Mesenchymal stem cell (in vitro differentiated cells and primary cell): Measurements from ENCODE around the gene MTHFD2L.
A peak's percentile ranks its signal among the peaks of the same experiment; 100 is the strongest.

Source experiments
- DNase-seq: peaks from one replicate; pipeline ENCODE4 v3.0.0-alpha.2; 2013
- H2AFZ ChIP-seq: one replicate; pipeline ENCODE4 v1.6.1; 2013; ENCODE audit warnings: low read depth, mild to moderate bottlenecking, control low read depth, inconsistent platforms, low read length, moderate library complexity
- H2AK5ac ChIP-seq: 2 replicates; pipeline ENCODE4 v1.6.1; 2013; ENCODE audit warnings: low read length, moderate library complexity, mild to moderate bottlenecking, inconsistent platforms; ENCODE audit not compliant: severe bottlenecking
- H2BK120ac ChIP-seq: one replicate; pipeline ENCODE4 v1.6.1; 2013; ENCODE audit warnings: low read depth, mild to moderate bottlenecking, inconsistent platforms, low read length, moderate library complexity
- H2BK12ac ChIP-seq, 2 experiments: one replicate each; pipeline ENCODE4 v1.6.1; 2013; ENCODE audit warnings: inconsistent platforms in 2 of 2, low read length in 2 of 2, mild to moderate bottlenecking in 2 of 2, moderate library complexity in 2 of 2, control low read depth in 1 of 2
- H2BK15ac ChIP-seq: one replicate; pipeline ENCODE4 v1.6.1; 2013; ENCODE audit warnings: mild to moderate bottlenecking, low read depth, inconsistent platforms; ENCODE audit not compliant: poor library complexity, severe bottlenecking
- H2BK5ac ChIP-seq: 2 replicates; pipeline ENCODE4 v1.6.1; 2013; ENCODE audit warnings: low read depth, mild to moderate bottlenecking, low read length, control low read depth, inconsistent platforms; ENCODE audit not compliant: poor library complexity, severe bottlenecking
- H3K14ac ChIP-seq, 2 experiments: one replicate each; pipeline ENCODE4 v1.6.1; 2013; ENCODE audit warnings: inconsistent platforms in 2 of 2, low read length in 2 of 2, control low read depth in 1 of 2, mild to moderate bottlenecking in 1 of 2, moderate library complexity in 1 of 2
- H3K18ac ChIP-seq, 2 experiments: one replicate each; pipeline ENCODE4 v1.6.1; 2013; ENCODE audit warnings: inconsistent platforms in 2 of 2, low read length in 2 of 2, control low read depth in 1 of 2, low read depth in 1 of 2, mild to moderate bottlenecking in 1 of 2
- H3K23ac ChIP-seq, 2 experiments: one replicate each; pipeline ENCODE4 v1.6.1; 2013; ENCODE audit warnings: inconsistent platforms in 2 of 2, low read length in 2 of 2, mild to moderate bottlenecking in 2 of 2, moderate library complexity in 2 of 2, control low read depth in 1 of 2
- H3K27ac ChIP-seq: 2 replicates; pipeline ENCODE4 v1.5.1; 2013; ENCODE audit warnings: mild to moderate bottlenecking, moderate library complexity, low read length, control low read depth, inconsistent platforms; ENCODE audit not compliant: poor library complexity, severe bottlenecking
- H3K27me3 ChIP-seq, 2 experiments: 2 replicates each; pipeline versions ENCODE4 v1.6.1 to v1.7.0; 2013; ENCODE audit warnings: low read length in 2 of 2, mild to moderate bottlenecking in 2 of 2, moderate library complexity in 2 of 2, control low read depth in 1 of 2, inconsistent platforms in 1 of 2; ENCODE audit not compliant: control insufficient read depth in 1 of 2, insufficient read depth in 1 of 2
- H3K36me3 ChIP-seq, 2 experiments: 2 replicates each; pipeline versions ENCODE4 v1.6.1 to v1.7.0; 2013; ENCODE audit warnings: low read length in 2 of 2, control low read depth in 1 of 2, inconsistent platforms in 1 of 2, low read depth in 1 of 2, mild to moderate bottlenecking in 1 of 2; ENCODE audit not compliant: insufficient read depth in 2 of 2, control insufficient read depth in 1 of 2
- H3K4ac ChIP-seq, 2 experiments: one replicate each; pipeline ENCODE4 v1.6.1; 2013; ENCODE audit warnings: inconsistent platforms in 2 of 2, low read length in 2 of 2, mild to moderate bottlenecking in 2 of 2, moderate library complexity in 2 of 2, control low read depth in 1 of 2, low read depth in 1 of 2
- H3K4me1 ChIP-seq: 2 replicates; pipeline ENCODE4 v1.6.1; 2013; ENCODE audit warnings: low read depth, low read length, control low read depth; ENCODE audit not compliant: control insufficient read depth, insufficient read depth
- H3K4me2 ChIP-seq: 2 replicates; pipeline ENCODE4 v1.6.1; 2013; ENCODE audit warnings: low read length, mild to moderate bottlenecking, inconsistent platforms; ENCODE audit not compliant: poor library complexity, severe bottlenecking
- H3K4me3 ChIP-seq, 2 experiments: 2 replicates each; pipeline versions ENCODE4 v1.5.1 to v1.7.0; 2013; ENCODE audit warnings: low read length in 2 of 2, mild to moderate bottlenecking in 2 of 2, control low read depth in 1 of 2, low read depth in 1 of 2; ENCODE audit not compliant: insufficient read depth in 1 of 2
- H3K79me1 ChIP-seq: replicated peaks from 2 replicates; pipeline ENCODE4 v1.6.1; 2013; ENCODE audit warnings: mild to moderate bottlenecking, control low read depth, low read length, inconsistent platforms; ENCODE audit not compliant: poor library complexity, severe bottlenecking
- H3K9ac ChIP-seq: 2 replicates; pipeline ENCODE4 v1.7.0; 2013; ENCODE audit warnings: mild to moderate bottlenecking, low read length, moderate library complexity
- H3K9me3 ChIP-seq: 2 replicates; pipeline ENCODE4 v1.7.0; 2013; ENCODE audit warnings: mild to moderate bottlenecking, low read length; ENCODE audit not compliant: control insufficient read depth
- H4K8ac ChIP-seq: one replicate; pipeline ENCODE4 v1.6.1; 2013; ENCODE audit warnings: inconsistent platforms, mild to moderate bottlenecking, low read length, moderate library complexity
- H4K91ac ChIP-seq: one replicate; pipeline ENCODE4 v1.6.1; 2013; ENCODE audit warnings: mild to moderate bottlenecking, low read length, inconsistent platforms
- WGBS: methylation state at CpG from one replicate; pipeline ENCODE4 v1.1.7; 2013; ENCODE audit warnings: mixed read lengths; 5-methylcytosine and 5-hydroxymethylcytosine counted together

The MTHFD2L gene

GRCh38 chr4:74278490-74278889 is 120.6 kb downstream of the MTHFD2L start:
- Histone ChIP-seq H3K23ac (no peak overlapping the region), H3K4me1 (no peaks in the 10 kb centered on the region), H3K9ac (no peak overlapping the region), H3K14ac (no peak overlapping the region), H3K4ac (no peak overlapping the region), H3K4me3 (no peak overlapping the region), H3K27ac (no peak overlapping the region), H3K36me3 (no peaks in the 10 kb centered on the region), H3K79me1 (no peaks in the 10 kb centered on the region), H2AK5ac (no peak overlapping the region), H2BK120ac (no peak overlapping the region), H4K91ac (no peak overlapping the region), H4K8ac (no peak overlapping the region), H3K27me3 (no peaks in the 10 kb centered on the region), H2AFZ (no peak overlapping the region), H3K18ac (no peak overlapping the region), H2BK15ac (no peak overlapping the region), H2BK5ac (no peak overlapping the region), H2BK12ac (no peak overlapping the region), H3K4me2 (no peak overlapping the region), H3K9me3 (no peaks in the 10 kb centered on the region)
- WGBS, result 84% methylated on average over 3 of the region's 3 CpGs
- DNase-seq, result no peak

DNA sequence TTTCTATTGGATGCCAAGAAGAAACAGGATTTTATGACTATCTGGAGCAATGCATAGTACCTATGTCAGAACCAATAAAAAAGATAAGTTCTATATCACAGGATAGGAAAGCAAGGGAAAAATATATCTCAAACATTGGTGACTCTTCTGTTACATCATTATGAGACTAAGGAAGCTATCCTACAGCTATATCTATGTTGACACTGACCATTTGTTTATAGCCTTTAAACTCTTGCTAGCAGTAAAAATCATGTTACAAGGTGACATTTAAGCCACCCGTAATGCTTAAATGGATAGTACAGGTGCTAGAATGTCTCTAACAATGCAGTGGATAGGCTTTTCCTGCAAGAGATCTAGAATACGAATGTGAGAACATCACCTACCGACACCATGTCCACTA is 121.8 kb downstream of the MTHFD2L start:
- Histone ChIP-seq H3K4me2 (no peak overlapping the region), H2BK5ac (no peak overlapping the region), H4K8ac (no peak overlapping the region), H3K36me3 (no peaks in the 10 kb centered on the region), H3K18ac (no peak overlapping the region), H4K91ac (no peak overlapping the region), H3K9me3 (no peaks in the 10 kb centered on the region), H3K14ac (no peak overlapping the region), H2BK15ac (no peak overlapping the region), H3K27me3 (no peaks in the 10 kb centered on the region), H2BK120ac (no peak overlapping the region), H3K4ac (no peak overlapping the region), H3K4me3 (no peak overlapping the region), H3K79me1 (no peaks in the 10 kb centered on the region), H2AK5ac (no peak overlapping the region), H2AFZ (no peak overlapping the region), H3K9ac (no peak overlapping the region), H3K4me1 (peaks cover 1% of the 10 kb centered on the region), H3K27ac (no peak overlapping the region), H2BK12ac (no peak overlapping the region), H3K23ac (no peak overlapping the region)
- no peak for DNase-seq
- 97% methylated on average over 3 of the region's 3 CpGs for WGBS

GRCh38 chr4:74282926-74283325 is 125.0 kb downstream of the MTHFD2L start:
- Histone ChIP-seq H3K27ac (no peak overlapping the region), H3K79me1 (no peaks in the 10 kb centered on the region), H3K4ac (no peak overlapping the region), H3K9ac (no peak overlapping the region), H2BK5ac (no peak overlapping the region), H3K9me3 (no peaks in the 10 kb centered on the region), H3K4me1 (peaks cover 1% of the 10 kb centered on the region), H2BK15ac (no peak overlapping the region), H3K14ac (no peak overlapping the region), H4K8ac (no peak overlapping the region), H3K18ac (no peak overlapping the region), H3K4me3 (no peak overlapping the region), H3K4me2 (no peak overlapping the region), H2AK5ac (no peak overlapping the region), H3K23ac (no peak overlapping the region), H3K36me3 (no peaks in the 10 kb centered on the region), H2BK120ac (no peak overlapping the region), H3K27me3 (no peaks in the 10 kb centered on the region), H2AFZ (no peak overlapping the region), H2BK12ac (no peak overlapping the region), H4K91ac (no peak overlapping the region)
- no peak for DNase-seq

DNA sequence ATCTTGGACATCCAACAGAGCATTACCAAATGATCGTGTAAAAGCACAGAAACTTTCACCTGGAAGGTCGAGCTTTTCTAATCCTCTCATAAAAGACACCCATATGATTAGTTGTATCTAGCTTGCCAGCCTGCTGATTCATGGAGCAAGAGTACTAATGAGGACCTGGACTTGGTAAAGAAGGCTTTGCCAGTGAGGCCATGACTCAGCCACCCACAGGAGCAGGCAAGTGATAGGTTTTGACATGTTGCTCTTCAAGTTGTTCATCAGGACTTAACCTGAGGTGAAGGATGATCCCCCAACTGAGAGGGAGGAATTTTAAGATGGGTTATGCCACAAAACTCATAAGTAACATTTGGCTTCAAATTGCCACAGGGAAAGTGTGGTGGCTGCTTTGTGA is 125.7 kb downstream of the MTHFD2L start:
- Histone ChIP-seq H3K36me3 (no peaks in the 10 kb centered on the region), H3K9me3 (no peaks in the 10 kb centered on the region), H3K4me2 (no peak overlapping the region), H2BK5ac (no peak overlapping the region), H3K14ac (no peak overlapping the region), H2BK12ac (no peak overlapping the region), H4K8ac (no peak overlapping the region), H3K4ac (no peak overlapping the region), H2AK5ac (no peak overlapping the region), H3K9ac (no peak overlapping the region), H3K4me3 (no peak overlapping the region), H3K4me1 (peaks cover 1% of the 10 kb centered on the region), H3K79me1 (no peaks in the 10 kb centered on the region), H4K91ac (no peak overlapping the region), H3K27me3 (no peaks in the 10 kb centered on the region), H3K18ac (no peak overlapping the region), H2BK120ac (no peak overlapping the region), H2BK15ac (no peak overlapping the region), H2AFZ (no peak overlapping the region), H3K27ac (peak overlapping the region; percentile 74), H3K23ac (no peak overlapping the region)
- DNase-seq, result peak; percentile 44
- WGBS, result 61% methylated on average over 2 of the region's 2 CpGs
